Hepatocyte (in vitro differentiated cells): ENCODE results near the gene DMGDH. TPM values are rescaled to one million over a fixed set of nuclear protein-coding genes. Genes with fewer than 3 reads are reported as not detected.

Source experiments
- DNase-seq: peaks from one replicate; pipeline ENCODE4 v3.0.0-alpha.2; 2016; ENCODE audit warnings: low spot score
- H2AFZ ChIP-seq: fragments of 200-600 bp; sonication (generic); 2 replicates; pipeline ENCODE4 v1.6.0; 2016; ENCODE audit warnings: antibody characterized with exemption, mild to moderate bottlenecking
- H3K27ac ChIP-seq: fragments of 200-600 bp; sonication (generic); 2 replicates; pipeline ENCODE4 v1.5.1; 2016; ENCODE audit warnings: mild to moderate bottlenecking
- H3K27me3 ChIP-seq: fragments of 200-600 bp; sonication (generic); 2 replicates; pipeline ENCODE4 v1.6.1; 2016
- H3K36me3 ChIP-seq: fragments of 200-600 bp; sonication (generic); replicated peaks from 2 replicates; pipeline ENCODE4 v1.5.1; 2016; ENCODE audit warnings: low read depth; ENCODE audit not compliant: insufficient read depth
- H3K4me1 ChIP-seq: fragments of 200-600 bp; sonication (generic); 2 replicates; pipeline ENCODE4 v1.5.1; 2016; ENCODE audit warnings: mild to moderate bottlenecking, moderate library complexity; ENCODE audit not compliant: insufficient read depth
- H3K4me2 ChIP-seq: fragments of 200-600 bp; sonication (generic); 2 replicates; pipeline ENCODE4 v1.6.0; 2016
- H3K4me3 ChIP-seq: fragments of 200-600 bp; sonication (generic); 2 replicates; pipeline ENCODE4 v1.5.1; 2016; ENCODE audit warnings: mild to moderate bottlenecking
- H3K79me2 ChIP-seq: fragments of 200-600 bp; sonication (generic); 2 replicates; pipeline ENCODE4 v1.6.0; 2017; ENCODE audit warnings: mild to moderate bottlenecking
- H3K9me2 ChIP-seq: fragments of 200-600 bp; sonication (generic); replicated peaks from 2 replicates; pipeline ENCODE4 v1.6.0; 2017; ENCODE audit warnings: mild to moderate bottlenecking; ENCODE audit not compliant: insufficient read depth
- H3K9me3 ChIP-seq: fragments of 200-600 bp; sonication (generic); 2 replicates; pipeline ENCODE4 v1.5.1; 2016; ENCODE audit warnings: low read depth, mild to moderate bottlenecking
- H4K20me1 ChIP-seq: fragments of 200-600 bp; sonication (generic); 2 replicates; pipeline ENCODE4 v1.6.0; 2016; ENCODE audit warnings: mild to moderate bottlenecking; ENCODE audit not compliant: insufficient read depth, poor library complexity, severe bottlenecking
- EZH2 ChIP-seq: fragments of 200-600 bp; sonication (generic); IDR thresholded peaks from 2 replicates; pipeline ENCODE4 v1.6.1; 2016; ENCODE audit warnings: antibody characterized with exemption, mild to moderate bottlenecking, borderline replicate concordance
- EZH2phosphoT487 ChIP-seq: fragments of 200-600 bp; sonication (generic); IDR thresholded peaks from one replicate; pipeline ENCODE4 v1.6.1; 2018; ENCODE audit warnings: antibody characterized with exemption, mild to moderate bottlenecking, low read depth, moderate library complexity; ENCODE audit not compliant: unreplicated experiment, severe bottlenecking
- WGBS: methylation state at CpG from one replicate; pipeline ENCODE4 v1.1.6; 2016; ENCODE audit warnings: low lambda C conversion rate; ENCODE audit errors: missing lambda C conversion rate; 5-methylcytosine and 5-hydroxymethylcytosine counted together
- polyA plus RNA-seq: library from polyadenylated mRNA; unstranded; fragments of >200 nt; fragmentation: Nextera tagmentation; extraction: Ambion mirVana; gene quantifications from 2 replicates; pipeline ENCODE4 v1.2.1, GENCODE V29; 2016
- total RNA-seq: library from RNA; depleted of rRNA; stranded (reverse); fragments of >200 nt; gene quantifications from 2 replicates; pipeline ENCODE4 v1.2.3, GENCODE V29; 2014
- TF ChIP-seq, protein P1 (sequence below): fragments of 200-600 bp; sonication (generic); IDR thresholded peaks from 2 replicates; pipeline ENCODE4 v1.5.1; 2016; ENCODE audit warnings: antibody characterized with exemption, mild to moderate bottlenecking; ENCODE audit not compliant: poor library complexity

DMGDH gene
- total and polyA plus RNA-seq, 2 experiments from 2014 or later = 0.87 TPM

DNA sequence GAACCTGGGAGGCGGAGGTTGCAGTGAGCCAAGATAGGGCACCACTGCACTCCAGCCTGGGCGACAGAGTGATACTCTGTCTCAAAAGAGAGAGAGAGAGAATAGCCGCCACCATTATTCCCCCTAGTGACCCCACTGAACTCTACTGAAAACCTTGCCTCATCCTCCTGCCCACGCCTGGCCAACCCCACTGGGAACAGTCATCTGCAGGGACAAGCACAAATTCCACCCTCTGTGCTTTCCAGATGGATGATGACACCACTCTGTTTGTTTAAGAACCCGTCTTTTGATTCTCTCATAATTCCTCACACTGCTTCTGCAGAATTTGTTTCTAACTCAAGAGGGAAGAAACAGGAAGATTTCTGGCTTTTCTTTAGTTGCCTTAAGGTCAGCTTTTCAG, 12.3 kb upstream of the DMGDH start:
- Histone ChIP-seq H3K9me3 (no peaks in the 10 kb centered on the region), H3K9me2 (no peaks in the 10 kb centered on the region), H3K27me3 (no peaks in the 10 kb centered on the region), H3K4me1 (no peaks in the 10 kb centered on the region), H4K20me1 (no peaks in the 10 kb centered on the region), H3K27ac (no peak overlapping the region), H3K36me3 (no peaks in the 10 kb centered on the region), H3K79me2 (no peaks in the 10 kb centered on the region), H3K4me3 (no peak overlapping the region), H2AFZ (no peak overlapping the region), H3K4me2 (no peak overlapping the region)
- no peak for TF ChIP-seq EZH2
- TF ChIP-seq, protein P1, sequence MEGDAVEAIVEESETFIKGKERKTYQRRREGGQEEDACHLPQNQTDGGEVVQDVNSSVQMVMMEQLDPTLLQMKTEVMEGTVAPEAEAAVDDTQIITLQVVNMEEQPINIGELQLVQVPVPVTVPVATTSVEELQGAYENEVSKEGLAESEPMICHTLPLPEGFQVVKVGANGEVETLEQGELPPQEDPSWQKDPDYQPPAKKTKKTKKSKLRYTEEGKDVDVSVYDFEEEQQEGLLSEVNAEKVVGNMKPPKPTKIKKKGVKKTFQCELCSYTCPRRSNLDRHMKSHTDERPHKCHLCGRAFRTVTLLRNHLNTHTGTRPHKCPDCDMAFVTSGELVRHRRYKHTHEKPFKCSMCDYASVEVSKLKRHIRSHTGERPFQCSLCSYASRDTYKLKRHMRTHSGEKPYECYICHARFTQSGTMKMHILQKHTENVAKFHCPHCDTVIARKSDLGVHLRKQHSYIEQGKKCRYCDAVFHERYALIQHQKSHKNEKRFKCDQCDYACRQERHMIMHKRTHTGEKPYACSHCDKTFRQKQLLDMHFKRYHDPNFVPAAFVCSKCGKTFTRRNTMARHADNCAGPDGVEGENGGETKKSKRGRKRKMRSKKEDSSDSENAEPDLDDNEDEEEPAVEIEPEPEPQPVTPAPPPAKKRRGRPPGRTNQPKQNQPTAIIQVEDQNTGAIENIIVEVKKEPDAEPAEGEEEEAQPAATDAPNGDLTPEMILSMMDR = no peak
- no peak for TF ChIP-seq EZH2phosphoT487
- 88% methylated on average over 5 of the region's 5 CpGs for WGBS
- no peak for DNase-seq

DNA sequence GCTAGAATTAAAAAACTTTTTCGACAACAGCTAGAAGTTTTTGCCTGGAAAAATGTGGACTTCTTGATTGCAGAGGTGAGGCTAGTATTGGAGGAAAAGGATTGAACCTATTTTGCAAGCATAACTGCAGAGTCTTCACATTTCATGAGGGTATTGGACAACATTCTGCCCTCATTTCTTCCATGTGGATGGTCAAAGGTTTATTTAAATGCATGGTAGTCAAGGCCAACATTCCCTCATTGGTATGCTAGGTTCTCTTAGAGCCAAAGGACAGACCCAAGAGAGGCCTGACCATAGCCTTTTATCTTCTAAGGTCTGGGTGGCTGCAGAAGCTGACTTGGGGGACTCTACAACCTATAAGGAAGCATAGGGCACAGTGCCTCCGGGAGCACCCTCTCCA, 11.3 kb upstream of the DMGDH start:
- no peaks in the 10 kb centered on the region for H3K36me3 ChIP-seq
- no peaks in the 10 kb centered on the region for H3K4me1 ChIP-seq
- no peak overlapping the region for H2AFZ ChIP-seq
- no peaks in the 10 kb centered on the region for H3K9me2 ChIP-seq
- no peaks in the 10 kb centered on the region for H3K79me2 ChIP-seq
- no peaks in the 10 kb centered on the region for H3K27me3 ChIP-seq
- TF ChIP-seq, protein P1 = no peak
- no peak for TF ChIP-seq EZH2phosphoT487
- no peak for TF ChIP-seq EZH2
- DNase-seq = no peak
- WGBS = 92% methylated on average over 2 of the region's 2 CpGs
- no peak overlapping the region for H3K4me2 ChIP-seq
- H3K27ac ChIP-seq = no peak overlapping the region
- no peaks in the 10 kb centered on the region for H4K20me1 ChIP-seq
- H3K9me3 ChIP-seq = no peaks in the 10 kb centered on the region
- no peak overlapping the region for H3K4me3 ChIP-seq

DNA sequence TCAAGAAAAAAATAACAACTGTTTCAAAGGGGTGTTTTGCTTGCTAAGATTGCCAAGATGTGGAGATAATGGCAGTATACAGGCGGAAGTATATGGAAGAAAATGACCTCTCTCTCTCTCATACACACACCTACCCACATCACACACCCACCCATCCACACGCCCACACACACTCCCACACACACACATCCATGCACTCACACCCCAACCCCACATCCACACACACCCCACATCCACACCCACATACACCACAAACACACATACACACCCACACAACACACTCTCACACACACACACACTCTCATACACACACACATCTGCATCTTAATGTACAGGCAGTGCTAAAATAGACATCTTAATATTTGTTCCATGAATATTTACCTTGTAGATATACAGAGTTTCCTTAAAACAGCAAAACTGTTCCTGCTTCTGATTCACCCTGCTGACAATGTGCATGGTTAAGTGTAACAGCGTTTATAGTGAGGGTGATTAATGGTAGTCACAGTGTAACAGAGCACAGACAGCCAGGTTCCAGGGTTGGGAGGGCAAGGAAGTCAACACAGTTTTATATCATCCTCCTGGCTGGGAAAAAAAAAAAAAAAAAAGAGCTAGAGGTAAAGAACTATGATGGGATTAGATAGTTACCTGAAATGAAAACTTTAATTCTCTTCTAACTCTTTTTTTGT, 8.3 kb upstream of the DMGDH start:
- no peaks in the 10 kb centered on the region for H3K4me1 ChIP-seq
- no peaks in the 10 kb centered on the region for H4K20me1 ChIP-seq
- no peak for DNase-seq
- no peak overlapping the region for H3K4me3 ChIP-seq
- H3K79me2 ChIP-seq = no peaks in the 10 kb centered on the region
- no peak overlapping the region for H3K27ac ChIP-seq
- H3K36me3 ChIP-seq = no peaks in the 10 kb centered on the region
- TF ChIP-seq EZH2phosphoT487 (no peak), EZH2 (no peak)
- TF ChIP-seq, protein P1 = no peak
- WGBS = 37% methylated on average over 3 of the region's 3 CpGs
- no peaks in the 10 kb centered on the region for H3K27me3 ChIP-seq
- no peak overlapping the region for H2AFZ ChIP-seq
- H3K4me2 ChIP-seq = no peak overlapping the region
- no peaks in the 10 kb centered on the region for H3K9me3 ChIP-seq
- H3K9me2 ChIP-seq = no peaks in the 10 kb centered on the region
